Smooth muscle cell (in vitro differentiated cells): ENCODE results near the gene SELENOP. TPM values are rescaled to one million over a fixed set of nuclear protein-coding genes. Genes with fewer than 3 reads are reported as not detected.

ENCODE experiments used
- DNase-seq: peaks from one replicate; lab custom pipeline; 2025; ENCODE audit not compliant: unreplicated experiment; lab: John Stamatoyannopoulos, UW
- H2AFZ ChIP-seq: fragments of 200-600 bp; sonication (generic); 2 replicates; pipeline ENCODE4 v1.6.0; 2016; ENCODE audit warnings: antibody characterized with exemption, low read depth, mild to moderate bottlenecking
- H3F3A ChIP-seq: fragments of 200-600 bp; sonication (generic); 2 replicates; pipeline ENCODE4 v1.6.0; 2017; ENCODE audit warnings: antibody characterized with exemption, low read depth
- H3K27ac ChIP-seq: fragments of 200-600 bp; sonication (generic); 2 replicates; pipeline ENCODE4 v1.5.1; 2016; ENCODE audit warnings: low read depth, mild to moderate bottlenecking
- H3K27me3 ChIP-seq: fragments of 200-600 bp; sonication (generic); 2 replicates; pipeline ENCODE4 v1.6.1; 2016; ENCODE audit warnings: low read depth, mild to moderate bottlenecking
- H3K36me3 ChIP-seq: fragments of 200-600 bp; sonication (generic); 2 replicates; pipeline ENCODE4 v1.5.1; 2016; ENCODE audit warnings: low read depth
- H3K4me1 ChIP-seq: fragments of 200-600 bp; sonication (generic); 2 replicates; pipeline ENCODE4 v1.5.1; 2016; ENCODE audit warnings: low read depth
- H3K4me2 ChIP-seq: fragments of 200-600 bp; sonication (generic); 2 replicates; pipeline ENCODE4 v1.6.0; 2016; ENCODE audit warnings: mild to moderate bottlenecking
- H3K4me3 ChIP-seq: fragments of 200-600 bp; sonication (generic); 2 replicates; pipeline ENCODE4 v1.5.1; 2016; ENCODE audit warnings: mild to moderate bottlenecking
- H3K79me2 ChIP-seq: fragments of 200-600 bp; sonication (generic); 2 replicates; pipeline ENCODE4 v1.6.0; 2016; ENCODE audit warnings: low read depth, mild to moderate bottlenecking
- H3K9ac ChIP-seq: fragments of 200-600 bp; sonication (generic); 2 replicates; pipeline ENCODE4 v1.6.0; 2016; ENCODE audit warnings: low read depth
- H3K9me3 ChIP-seq: fragments of 200-600 bp; sonication (generic); replicated peaks from 2 replicates; pipeline ENCODE4 v1.5.1; 2016; ENCODE audit warnings: low read depth
- H4K20me1 ChIP-seq: fragments of 200-600 bp; sonication (generic); 2 replicates; pipeline ENCODE4 v1.6.0; 2016; ENCODE audit warnings: low read depth
- CTCF ChIP-seq: fragments of 200-600 bp; sonication (generic); IDR thresholded peaks from 2 replicates; pipeline ENCODE4 v1.5.1; 2017; ENCODE audit warnings: borderline replicate concordance, mild to moderate bottlenecking, antibody characterized with exemption; ENCODE audit not compliant: insufficient read depth, poor library complexity, severe bottlenecking
- WGBS: methylation state at CpG from one replicate; pipeline ENCODE4 v1.1.7; 2016; ENCODE audit warnings: low lambda C conversion rate; 5-methylcytosine and 5-hydroxymethylcytosine counted together
- polyA plus RNA-seq: library from polyadenylated mRNA; unstranded; fragments of >200 nt; fragmentation: Nextera tagmentation; extraction: Ambion mirVana; gene quantifications from 2 replicates; pipeline ENCODE4 v1.2.1, GENCODE V29; 2016
- total RNA-seq: library from RNA; depleted of rRNA; stranded (reverse); fragments of >200 nt; gene quantifications from 2 replicates; pipeline ENCODE4 v1.2.3, GENCODE V29; 2014

Gene SELENOP
- total and polyA plus RNA-seq, 2 experiments from 2014 or later = 11.9 to 12.2 TPM

GRCh38 chr5:42772265-42772993 is 39.3 kb downstream of the SELENOP start:
- no peak for TF ChIP-seq CTCF
- Histone ChIP-seq H3K9me3 (no peaks in the 10 kb centered on the region), H2AFZ (no peak overlapping the region), H3K27me3 (no peaks in the 10 kb centered on the region), H3K36me3 (no peaks in the 10 kb centered on the region), H3K9ac (no peak overlapping the region), H3K4me2 (no peak overlapping the region), H4K20me1 (no peaks in the 10 kb centered on the region), H3K79me2 (no peaks in the 10 kb centered on the region), H3K4me3 (no peak overlapping the region), H3K4me1 (no peaks in the 10 kb centered on the region), H3K27ac (no peak overlapping the region), H3F3A (no peaks in the 10 kb centered on the region)
- WGBS = 90% methylated on average over 13 of the region's 13 CpGs
- no peak for DNase-seq

- DNase-seq = no peak
- Histone ChIP-seq H3K4me1 (no peaks in the 10 kb centered on the region), H3K9me3 (no peaks in the 10 kb centered on the region), H3F3A (no peaks in the 10 kb centered on the region), H3K4me3 (no peak overlapping the region), H3K27me3 (no peaks in the 10 kb centered on the region), H3K36me3 (no peaks in the 10 kb centered on the region), H3K79me2 (no peaks in the 10 kb centered on the region), H4K20me1 (no peaks in the 10 kb centered on the region), H3K4me2 (no peak overlapping the region), H3K27ac (no peak overlapping the region), H3K9ac (no peak overlapping the region), H2AFZ (no peak overlapping the region)
- no peak for TF ChIP-seq CTCF
These were observed 41.7 kb downstream of the SELENOP start for GRCh38 chr5:42770003-42770402.

GRCh38 chr5:42768106-42768504 is 43.6 kb downstream of the SELENOP start:
- no peaks in the 10 kb centered on the region for H3K9me3 ChIP-seq
- no peaks in the 10 kb centered on the region for H3F3A ChIP-seq
- 32% methylated on average over 1 of the region's 1 CpG for WGBS
- no peak overlapping the region for H3K9ac ChIP-seq
- no peak for DNase-seq
- H3K4me3 ChIP-seq = no peak overlapping the region
- H3K79me2 ChIP-seq = no peaks in the 10 kb centered on the region
- no peaks in the 10 kb centered on the region for H3K27me3 ChIP-seq
- H3K36me3 ChIP-seq = no peaks in the 10 kb centered on the region
- no peak overlapping the region for H2AFZ ChIP-seq
- no peak for TF ChIP-seq CTCF
- H4K20me1 ChIP-seq = no peaks in the 10 kb centered on the region
- H3K4me1 ChIP-seq = no peaks in the 10 kb centered on the region
- no peak overlapping the region for H3K4me2 ChIP-seq
- no peak overlapping the region for H3K27ac ChIP-seq

GRCh38 chr5:42767491-42768105 is 44.1 kb downstream of the SELENOP start:
- no peak for DNase-seq
- Histone ChIP-seq H3K27me3 (no peaks in the 10 kb centered on the region), H3F3A (no peaks in the 10 kb centered on the region), H2AFZ (no peak overlapping the region), H3K79me2 (no peaks in the 10 kb centered on the region), H4K20me1 (no peaks in the 10 kb centered on the region), H3K4me1 (no peaks in the 10 kb centered on the region), H3K4me3 (no peak overlapping the region), H3K9ac (no peak overlapping the region), H3K4me2 (no peak overlapping the region), H3K27ac (no peak overlapping the region), H3K36me3 (no peaks in the 10 kb centered on the region), H3K9me3 (no peaks in the 10 kb centered on the region)
- 50% methylated on average over 3 of the region's 3 CpGs for WGBS
- TF ChIP-seq CTCF = peak; percentile 65
